Small intestine (tissue), 7 donors: Measurements from ENCODE around the gene TXNRD2. TPM values are rescaled to one million over a fixed set of nuclear protein-coding genes. Genes with fewer than 3 reads are reported as not detected.

ENCODE experiments used
- DNase-seq, 2 donors: peaks; one replicate each; pipeline versions ENCODE4 v3.0.0 to v3.0.0-alpha.2; 2013
- FAIRE-seq: peaks from 2 replicates; lab custom pipeline; 2012; peaks lifted over from hg19 to GRCh38; lab: Jason Lieb, UNC
- H3K27ac ChIP-seq, 3 donors: one replicate each; pipeline ENCODE4 v1.5.1; 2013; ENCODE audit warnings: low read length in 2 of 3, mild to moderate bottlenecking in 2 of 3, control low read depth in 1 of 3, inconsistent platforms in 1 of 3, low read depth in 1 of 3, moderate library complexity in 1 of 3
- H3K27me3 ChIP-seq, 3 donors: one replicate each; pipeline ENCODE4 v1.6.1; 2013; ENCODE audit warnings: low read length in 3 of 3, inconsistent platforms in 1 of 3; ENCODE audit not compliant: control insufficient read depth in 3 of 3, insufficient read depth in 3 of 3
- H3K36me3 ChIP-seq, 3 donors: one replicate each; pipeline ENCODE4 v1.6.1; 2013; ENCODE audit warnings: low read length in 3 of 3, inconsistent platforms in 1 of 3, low read depth in 1 of 3, mild to moderate bottlenecking in 1 of 3, moderate library complexity in 1 of 3; ENCODE audit not compliant: control insufficient read depth in 3 of 3, insufficient read depth in 2 of 3
- H3K4me1 ChIP-seq, 3 donors: one replicate each; pipeline ENCODE4 v1.6.1; 2013; ENCODE audit warnings: low read length in 2 of 3, inconsistent platforms in 1 of 3, low read depth in 1 of 3, mild to moderate bottlenecking in 1 of 3, moderate library complexity in 1 of 3; ENCODE audit not compliant: control insufficient read depth in 3 of 3, insufficient read depth in 2 of 3
- H3K4me3 ChIP-seq, 3 donors: one replicate each; pipeline ENCODE4 v1.5.1; 2013; ENCODE audit warnings: low read length in 3 of 3, control low read depth in 1 of 3, inconsistent platforms in 1 of 3, low read depth in 1 of 3, mild to moderate bottlenecking in 1 of 3, moderate library complexity in 1 of 3
- H3K9me3 ChIP-seq, 2 donors: one replicate each; pipeline ENCODE4 v1.6.1; 2013; ENCODE audit warnings: low read depth in 1 of 2, low read length in 1 of 2; ENCODE audit not compliant: control insufficient read depth in 2 of 2, insufficient read depth in 1 of 2
- WGBS, 3 donors: extraction: QIAGEN DNeasy Blood & Tissue Kit; methylation state at CpG; one replicate each; pipeline ENCODE4 v1.1.7; 2013; 5-methylcytosine and 5-hydroxymethylcytosine counted together
- polyA plus RNA-seq, 4 donors: library from polyadenylated mRNA; stranded (reverse) in 3 of 4; unstranded in 1 of 4; fragments of 200-250 nt in 3 of 4; fragments of 120-200 nt in 1 of 4; gene quantifications; one replicate each; pipeline versions ENCODE4 v1.2.1 to v1.2.3, GENCODE V29; 2013
- donor health status: healthy with polysubstance abuse.
- donor health status: control.
- donor health status: control.
- donor health status: Bipolar disorder and iron deficiency.
- donor health status: healthy.

Gene TXNRD2
- polyA plus RNA-seq, 4 donors: 16.8 to 43.8 (median 29.5) TPM

- Histone ChIP-seq H3K27me3 (no peaks in the 10 kb centered on the region), H3K36me3 (peaks cover 0 to 26% (median 0%) of the 10 kb centered on the region in 3 donors), H3K27ac (peak overlapping the region in 1 of 3 donors; percentile 48), H3K4me1 (peaks cover 0 to 12% (median 12%) of the 10 kb centered on the region in 3 donors), H3K4me3 (no peak overlapping the region), H3K9me3 (peaks cover 0 to 8% of the 10 kb centered on the region in 2 donors)
- DNase-seq: no peak
- WGBS, 3 donors: 76 to 83% (median 77%) methylated on average over 11 of the region's 11 CpGs
- no peak for FAIRE-seq
Measured at GRCh38 chr22:19843857-19844376, 97.7 kb downstream of the TXNRD2 start.

- Histone ChIP-seq H3K4me1 (peaks cover 0 to 12% (median 5%) of the 10 kb centered on the region in 3 donors), H3K27ac (peak overlapping the region in 1 of 3 donors; percentile 41), H3K9me3 (peaks cover 0 to 8% of the 10 kb centered on the region in 2 donors), H3K4me3 (no peak overlapping the region), H3K27me3 (no peaks in the 10 kb centered on the region), H3K36me3 (peaks cover 0 to 20% (median 0%) of the 10 kb centered on the region in 3 donors)
- DNase-seq (peak in 1 of 2 donors; percentile 71), FAIRE-seq (no peak)
- WGBS, 3 donors: 27 to 74% (median 51%) methylated on average over 27 of the region's 27 CpGs
Measured at GRCh38 chr22:19843107-19843856, 98.3 kb downstream of the TXNRD2 start.

- FAIRE-seq: no peak
- Histone ChIP-seq H3K27ac (peak overlapping the region in 1 of 3 donors; percentile 41), H3K4me1 (peaks cover 0 to 12% (median 3%) of the 10 kb centered on the region in 3 donors), H3K9me3 (peaks cover 0 to 8% of the 10 kb centered on the region in 2 donors), H3K4me3 (no peak overlapping the region), H3K27me3 (no peaks in the 10 kb centered on the region), H3K36me3 (peaks cover 0 to 18% (median 0%) of the 10 kb centered on the region in 3 donors)
- 71 to 88% (median 76%) methylated on average over 12 of the region's 12 CpGs for WGBS, 3 donors
- DNase-seq: no peak
Measured at GRCh38 chr22:19842393-19843106, 99.1 kb downstream of the TXNRD2 start.

GRCh38 chr22:19841641-19842392 lies 99.8 kb downstream of the TXNRD2 start:
- DNase-seq (no peak), FAIRE-seq (no peak)
- H3K27me3 ChIP-seq: no peaks in the 10 kb centered on the region
- H3K9me3 ChIP-seq: peaks cover 0 to 3% of the 10 kb centered on the region in 2 donors
- peaks cover 0 to 12% (median 3%) of the 10 kb centered on the region in 3 donors for H3K4me1 ChIP-seq
- whole genome bisulfite sequencing, 3 donors: 82 to 88% (median 85%) methylated on average over 8 of the region's 8 CpGs
- H3K4me3 ChIP-seq: no peak overlapping the region
- H3K36me3 ChIP-seq: peaks cover 0 to 11% (median 0%) of the 10 kb centered on the region in 3 donors
- H3K27ac ChIP-seq: no peak overlapping the region

GRCh38 chr22:19840955-19841640 lies 100.5 kb downstream of the TXNRD2 start:
- peaks cover 0 to 5% (median 0%) of the 10 kb centered on the region in 3 donors for H3K36me3 ChIP-seq
- WGBS, 3 donors: 63 to 81% (median 68%) methylated on average over 6 of the region's 6 CpGs
- FAIRE-seq: no peak
- H3K27ac ChIP-seq: no peak overlapping the region
- no peak overlapping the region for H3K4me3 ChIP-seq
- DNase-seq: peak; percentile 53 to 85
- no peaks in the 10 kb centered on the region for H3K9me3 ChIP-seq
- no peaks in the 10 kb centered on the region for H3K27me3 ChIP-seq
- peaks cover 0 to 12% (median 3%) of the 10 kb centered on the region in 3 donors for H3K4me1 ChIP-seq

- 80 to 88% (median 85%) methylated on average over 4 of the region's 4 CpGs for WGBS, 3 donors
- Histone ChIP-seq H3K9me3 (no peaks in the 10 kb centered on the region), H3K4me1 (peaks cover 0 to 12% (median 3%) of the 10 kb centered on the region in 3 donors), H3K36me3 (no peaks in the 10 kb centered on the region), H3K4me3 (no peak overlapping the region), H3K27me3 (no peaks in the 10 kb centered on the region), H3K27ac (no peak overlapping the region)
- no peak for DNase-seq
- FAIRE-seq: no peak
Measured at GRCh38 chr22:19840059-19840458, 101.6 kb downstream of the TXNRD2 start.

GRCh38 chr22:19837915-19838314 lies 103.7 kb downstream of the TXNRD2 start:
- Histone ChIP-seq H3K9me3 (no peaks in the 10 kb centered on the region), H3K4me1 (peaks cover 0 to 10% (median 3%) of the 10 kb centered on the region in 3 donors), H3K27ac (no peak overlapping the region), H3K4me3 (no peak overlapping the region), H3K36me3 (no peaks in the 10 kb centered on the region), H3K27me3 (no peaks in the 10 kb centered on the region)
- no peak for DNase-seq
- WGBS, 3 donors: 93 to 96% (median 93%) methylated on average over 6 of the region's 6 CpGs
- FAIRE-seq: no peak
